Upper lobe of left lung (tissue), 6 donors: ENCODE data around the gene ACKR2. TPM values are rescaled to one million over a fixed set of nuclear protein-coding genes. Genes with fewer than 3 reads are reported as not detected.

Experiments
- ATAC-seq, 2 donors: fragments of 200-7000 bp; cut with Tn5 transposase; one replicate each; pipeline ENCODE4 v1.9.1; 2022; ENCODE audit warnings: mild to moderate bottlenecking in 2 of 2, moderate library complexity in 2 of 2; ENCODE audit not compliant: low FRiP score in 2 of 2
- DNase-seq, 2 donors: peaks; one replicate each; pipeline ENCODE4 v3.0.0-alpha.2; 2019 to 2020
- H3K27ac ChIP-seq, 4 donors: fragments of 200-600 bp; sonication (generic); one replicate each; pipeline ENCODE4 v1.5.1; 2016 to 2019
- H3K27me3 ChIP-seq, 4 donors: fragments of 200-600 bp; sonication (generic); one replicate each; pipeline ENCODE4 v1.5.1; 2017 to 2019
- H3K36me3 ChIP-seq, 4 donors: fragments of 200-600 bp; sonication (generic); one replicate each; pipeline ENCODE4 v1.5.1; 2016 to 2019
- H3K4me1 ChIP-seq, 4 donors: fragments of 200-600 bp; sonication (generic); one replicate each; pipeline ENCODE4 v1.5.1; 2018 to 2019
- H3K4me3 ChIP-seq, 4 donors: fragments of 200-600 bp; sonication (generic); one replicate each; pipeline ENCODE4 v1.5.1; 2017 to 2019; ENCODE audit warnings: mild to moderate bottlenecking in 2 of 4, moderate library complexity in 1 of 4
- H3K9me3 ChIP-seq, 4 donors: fragments of 200-600 bp; sonication (generic); one replicate each; pipeline ENCODE4 v1.5.1; 2018 to 2019
- EP300 ChIP-seq, 4 donors: sonication (generic); formaldehyde crosslinking; IDR thresholded peaks; one replicate each; pipeline ENCODE4 v1.5.1; 2017; ENCODE audit warnings: antibody characterized with exemption in 4 of 4, control low read depth in 2 of 4
- POLR2A ChIP-seq, 4 donors: fragments of 450-650 bp; IDR thresholded peaks; one replicate each; pipeline ENCODE4 v1.5.1; 2016 to 2017; ENCODE audit warnings: antibody characterized with exemption in 4 of 4, mild to moderate bottlenecking in 2 of 4
- POLR2AphosphoS5 ChIP-seq, 2 donors: sonication (generic); formaldehyde crosslinking; IDR thresholded peaks; one replicate each; pipeline ENCODE4 v1.5.1; 2017; ENCODE audit warnings: antibody characterized with exemption in 2 of 2
- WGBS, 2 donors: methylation state at CpG; one replicate each; pipeline ENCODE4 v1.1.5; 2017 to 2018; 5-methylcytosine and 5-hydroxymethylcytosine counted together
- total RNA-seq, 6 donors: library from RNA; depleted of rRNA in 4 of 6; stranded (reverse); fragments of >200 nt in 4 of 6; gene quantifications; one replicate each; pipeline versions ENCODE4 v1.1.0 to v1.2.1, GENCODE V29; 2016 to 2021
- TF ChIP-seq, protein P1 (sequence below), 6 experiments: fragments of 450-650 bp in 4 of 6; fragments of 200-600 bp in 2 of 6; sonication (generic) in 2 of 6; IDR thresholded peaks; one replicate each; pipeline ENCODE4 v1.5.1; 2016 to 2019; ENCODE audit warnings: antibody characterized with exemption in 6 of 6
- donor health status: DM: no; HTN: no; CAD: no; lungs with moderate emphysema.
- donor health status: DM: no; HTN: yes; CAD: no; lungs with severe emphysema.

The ACKR2 gene
- total RNA-seq, 6 donors from 2014 or later: 1.1 to 8.2 (median 2.3) TPM; not detected in 1

DNA sequence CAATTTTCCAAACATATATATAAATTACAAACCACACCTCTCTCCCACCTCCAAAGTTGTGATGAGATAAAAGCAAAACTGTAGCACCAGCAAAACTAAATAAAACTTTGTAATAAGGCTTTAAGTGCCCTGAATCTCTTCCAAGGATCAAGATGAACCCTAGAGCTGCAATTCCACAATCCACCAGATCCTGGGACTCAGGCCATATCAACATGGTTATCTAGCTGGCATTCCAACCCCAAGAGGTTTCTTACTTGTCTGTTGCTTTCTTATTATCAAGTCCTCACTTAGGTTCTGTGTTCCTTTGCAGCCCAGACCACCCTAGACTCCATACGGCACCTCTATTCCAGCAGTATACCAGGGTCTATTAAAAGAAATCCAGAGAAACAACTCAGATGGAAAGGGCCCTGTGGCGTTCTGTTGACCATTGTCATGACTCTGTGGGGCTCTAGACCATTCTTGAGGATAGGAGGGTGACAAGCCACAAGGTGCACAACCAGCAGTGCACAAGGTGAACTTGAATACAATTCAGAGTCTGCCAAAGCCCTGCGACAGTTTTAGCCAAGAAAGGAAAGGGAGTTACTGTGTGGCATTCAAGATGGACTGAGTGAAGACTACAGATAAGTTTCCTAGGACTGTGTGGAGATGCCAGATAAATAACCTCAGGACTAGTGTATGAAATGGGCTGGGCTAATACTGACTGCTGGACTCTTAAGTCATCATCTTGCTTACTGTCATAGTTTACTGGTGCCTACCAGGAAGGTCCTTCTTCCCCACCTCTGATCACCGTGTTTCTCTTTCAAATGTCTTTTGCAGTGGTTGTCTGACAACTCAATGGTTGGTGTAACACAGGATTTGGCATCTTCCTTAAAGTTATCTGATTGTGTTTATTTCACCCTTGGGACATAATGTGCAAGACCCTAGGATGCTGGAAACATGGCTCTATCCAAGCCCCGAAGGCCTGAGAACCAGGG, 27.2 kb downstream of the ACKR2 start:
- ATAC-seq: no peak
- H3K27ac ChIP-seq: no peak overlapping the region
- H3K27me3 ChIP-seq: no peaks in the 10 kb centered on the region
- no peak overlapping the region for H3K4me3 ChIP-seq
- WGBS, 2 donors: 90 to 93% methylated on average over 5 of the region's 5 CpGs
- H3K4me1 ChIP-seq: peaks cover 0 to under 1% (median 0%) of the 10 kb centered on the region in 4 donors
- H3K9me3 ChIP-seq: no peaks in the 10 kb centered on the region
- TF ChIP-seq POLR2AphosphoS5 (IDR thresholded peaks at IDR 0.05): no peak
- TF ChIP-seq EP300 (IDR thresholded peaks at IDR 0.05): no peak
- TF ChIP-seq POLR2A (IDR thresholded peaks at IDR 0.05): no peak
- TF ChIP-seq, protein P1, sequence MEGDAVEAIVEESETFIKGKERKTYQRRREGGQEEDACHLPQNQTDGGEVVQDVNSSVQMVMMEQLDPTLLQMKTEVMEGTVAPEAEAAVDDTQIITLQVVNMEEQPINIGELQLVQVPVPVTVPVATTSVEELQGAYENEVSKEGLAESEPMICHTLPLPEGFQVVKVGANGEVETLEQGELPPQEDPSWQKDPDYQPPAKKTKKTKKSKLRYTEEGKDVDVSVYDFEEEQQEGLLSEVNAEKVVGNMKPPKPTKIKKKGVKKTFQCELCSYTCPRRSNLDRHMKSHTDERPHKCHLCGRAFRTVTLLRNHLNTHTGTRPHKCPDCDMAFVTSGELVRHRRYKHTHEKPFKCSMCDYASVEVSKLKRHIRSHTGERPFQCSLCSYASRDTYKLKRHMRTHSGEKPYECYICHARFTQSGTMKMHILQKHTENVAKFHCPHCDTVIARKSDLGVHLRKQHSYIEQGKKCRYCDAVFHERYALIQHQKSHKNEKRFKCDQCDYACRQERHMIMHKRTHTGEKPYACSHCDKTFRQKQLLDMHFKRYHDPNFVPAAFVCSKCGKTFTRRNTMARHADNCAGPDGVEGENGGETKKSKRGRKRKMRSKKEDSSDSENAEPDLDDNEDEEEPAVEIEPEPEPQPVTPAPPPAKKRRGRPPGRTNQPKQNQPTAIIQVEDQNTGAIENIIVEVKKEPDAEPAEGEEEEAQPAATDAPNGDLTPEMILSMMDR (IDR thresholded peaks at IDR 0.05): no peak
- DNase-seq: no peak
- no peaks in the 10 kb centered on the region for H3K36me3 ChIP-seq

DNA sequence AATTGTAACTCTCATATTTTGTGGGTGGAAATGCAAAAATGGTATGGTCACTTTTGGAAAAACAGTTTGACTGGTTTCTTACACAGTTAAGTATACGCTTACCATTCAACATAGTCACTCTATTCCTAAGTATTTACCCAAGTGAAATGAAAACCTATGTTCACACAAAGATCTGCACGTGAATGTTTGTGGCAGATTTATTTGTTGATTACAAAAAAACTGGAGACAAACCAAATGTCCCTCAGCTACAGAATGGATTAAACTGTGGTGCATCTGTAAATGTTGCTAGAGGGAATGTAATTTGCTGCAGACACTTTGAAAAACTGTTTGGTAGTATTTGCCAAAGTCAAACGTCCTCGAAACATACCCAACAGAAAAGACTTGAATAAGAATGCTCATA, 29.3 kb downstream of the ACKR2 start:
- no peaks in the 10 kb centered on the region for H3K27me3 ChIP-seq
- H3K4me3 ChIP-seq: no peak overlapping the region
- 77 to 83% methylated on average over 4 of the region's 4 CpGs for WGBS, 2 donors
- TF ChIP-seq EP300 (IDR thresholded peaks at IDR 0.05): no peak
- no peak for TF ChIP-seq POLR2A (IDR thresholded peaks at IDR 0.05)
- no peak for TF ChIP-seq POLR2AphosphoS5 (IDR thresholded peaks at IDR 0.05)
- TF ChIP-seq, protein P1 (IDR thresholded peaks at IDR 0.05): no peak
- no peaks in the 10 kb centered on the region for H3K9me3 ChIP-seq
- no peak overlapping the region for H3K27ac ChIP-seq
- peaks cover 0 to 5% (median 0%) of the 10 kb centered on the region in 4 donors for H3K4me1 ChIP-seq
- H3K36me3 ChIP-seq: no peaks in the 10 kb centered on the region
- ATAC-seq (no peak), DNase-seq (no peak)

DNA sequence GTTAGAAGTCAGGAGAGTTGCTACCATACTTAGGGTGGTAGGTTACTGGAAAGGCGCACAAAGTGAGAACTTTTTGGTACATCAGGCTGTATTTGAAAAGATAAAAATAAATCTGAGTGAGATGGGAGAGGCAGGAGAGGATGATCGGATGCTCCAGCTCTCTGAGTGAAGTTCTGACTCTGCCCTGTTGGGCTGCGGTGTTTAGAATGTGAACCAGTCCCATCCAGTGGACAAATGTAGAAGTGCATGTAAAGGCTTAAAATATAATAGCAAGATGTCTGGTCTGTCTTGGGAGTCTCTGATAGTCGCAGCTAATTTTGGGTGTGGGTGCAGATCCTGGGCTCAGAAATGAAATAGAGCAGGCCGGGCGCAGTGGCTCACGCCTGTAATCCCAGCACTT, 30.4 kb downstream of the ACKR2 start:
- TF ChIP-seq POLR2A (IDR thresholded peaks at IDR 0.05) (no peak), EP300 (IDR thresholded peaks at IDR 0.05) (no peak)
- TF ChIP-seq, protein P1 (IDR thresholded peaks at IDR 0.05): peak; percentile 61 to 86 (median 74)
- Histone ChIP-seq H3K4me3 (no peak overlapping the region), H3K9me3 (no peaks in the 10 kb centered on the region), H3K4me1 (peaks cover 0 to 13% (median 0%) of the 10 kb centered on the region in 4 donors), H3K27ac (no peak overlapping the region), H3K36me3 (no peaks in the 10 kb centered on the region), H3K27me3 (no peaks in the 10 kb centered on the region)
- DNase-seq (peak in 1 of 2 donors; percentile 24), ATAC-seq (peak; percentile 80 to 85)
- WGBS, 2 donors: 42 to 53% methylated on average over 7 of the region's 7 CpGs

DNA sequence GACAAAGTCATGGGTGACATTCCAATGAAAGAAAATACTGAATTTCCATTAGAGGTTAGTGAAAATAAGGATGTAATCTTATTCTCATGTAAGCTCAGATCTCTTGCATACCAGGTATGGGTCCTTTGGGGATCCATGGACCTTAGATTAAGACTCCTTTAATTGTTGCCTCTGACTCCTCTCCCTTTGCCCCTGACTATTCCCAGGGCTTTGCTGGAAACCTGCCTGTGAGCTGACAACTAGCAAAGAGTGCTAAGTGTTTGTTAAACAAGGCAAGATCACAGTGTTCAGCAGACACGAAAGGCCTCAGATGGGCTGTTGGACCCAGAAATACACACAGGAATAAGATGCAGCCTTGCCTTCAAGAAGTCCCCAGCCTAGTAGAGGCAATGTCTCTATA, 32.1 kb downstream of the ACKR2 start:
- Histone ChIP-seq H3K36me3 (no peaks in the 10 kb centered on the region), H3K4me3 (no peak overlapping the region), H3K27ac (no peak overlapping the region), H3K9me3 (no peaks in the 10 kb centered on the region), H3K4me1 (peaks cover 0 to 13% (median 1%) of the 10 kb centered on the region in 4 donors), H3K27me3 (no peaks in the 10 kb centered on the region)
- 71 to 82% methylated on average over 1 of the region's 1 CpG for WGBS, 2 donors
- TF ChIP-seq, protein P1 (IDR thresholded peaks at IDR 0.05): no peak
- TF ChIP-seq EP300 (IDR thresholded peaks at IDR 0.05) (no peak), POLR2AphosphoS5 (IDR thresholded peaks at IDR 0.05) (no peak), POLR2A (IDR thresholded peaks at IDR 0.05) (no peak)
- DNase-seq (no peak), ATAC-seq (no peak)
